Activated CD4-positive, CD25-positive, alpha-beta regulatory T cell (primary cell): ENCODE results near the gene MTHFSD.

Experiments used
- DNase-seq, 4 experiments: peaks; one replicate each; lab custom pipeline; 2025; lab: John Stamatoyannopoulos, UW

MTHFSD gene

DNA sequence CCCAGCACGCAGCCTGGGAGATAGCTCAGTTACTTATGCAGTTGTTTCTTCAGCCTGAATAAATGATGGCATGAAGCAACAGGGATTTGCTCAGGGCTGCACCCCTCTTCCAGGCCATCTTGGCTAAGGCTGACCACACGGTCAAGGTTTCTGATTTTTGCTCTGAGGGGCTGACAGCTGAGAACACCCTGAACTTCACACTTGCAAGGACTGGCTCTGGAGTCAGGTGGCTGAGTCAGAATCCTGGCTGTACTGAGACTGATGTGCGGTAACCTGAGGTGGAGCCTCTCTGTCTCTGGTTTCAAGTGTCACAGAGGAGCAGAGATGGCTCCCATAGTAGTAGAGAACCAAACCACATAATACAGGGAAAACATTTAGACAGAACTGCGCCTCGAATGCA, 4.8 kb downstream of the MTHFSD start:
- DNase-seq, result no peak

- DNase-seq, result no peak
Observed at GRCh38 chr16:86549893-86550190, 5.2 kb downstream of the MTHFSD start.

DNA sequence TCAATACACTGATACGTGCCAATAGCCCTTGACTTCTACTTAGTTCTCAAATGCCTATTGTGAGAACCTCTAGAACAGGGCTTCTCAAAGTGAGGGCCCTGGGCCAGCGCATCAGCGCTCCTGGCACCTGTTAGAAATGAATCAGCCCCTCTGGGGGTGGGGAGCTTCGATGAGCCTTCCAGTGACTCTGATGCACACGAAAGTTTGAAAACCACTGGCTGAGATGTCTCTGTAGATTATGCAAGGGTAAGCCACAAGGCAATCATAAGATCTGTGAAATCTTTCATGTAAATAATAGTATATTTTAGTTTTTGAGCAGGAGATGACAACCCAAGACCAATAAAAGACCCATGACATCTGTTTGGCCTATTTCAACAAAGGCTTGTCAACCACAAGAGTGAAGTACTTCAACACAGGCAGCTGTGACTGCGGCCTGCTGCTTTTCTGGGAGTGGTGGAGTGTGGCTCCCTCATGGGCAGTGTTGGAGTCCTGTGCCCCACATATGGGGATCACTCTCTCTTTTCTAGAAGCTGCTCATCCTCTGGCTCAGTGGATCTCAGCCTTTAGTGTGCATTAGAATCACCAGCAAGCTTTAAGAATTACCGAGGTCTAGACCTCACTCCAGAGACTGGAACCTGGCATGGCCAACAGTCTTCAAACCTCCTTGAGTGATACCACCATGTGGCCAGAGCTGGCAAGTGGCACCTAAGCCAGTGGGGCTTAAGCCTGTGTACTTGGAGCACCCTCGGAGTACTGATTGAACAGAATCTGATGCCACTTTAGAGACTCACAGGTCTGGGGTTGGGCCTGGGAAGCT, 5.8 kb downstream of the MTHFSD start:
- no peak for DNase-seq

DNA sequence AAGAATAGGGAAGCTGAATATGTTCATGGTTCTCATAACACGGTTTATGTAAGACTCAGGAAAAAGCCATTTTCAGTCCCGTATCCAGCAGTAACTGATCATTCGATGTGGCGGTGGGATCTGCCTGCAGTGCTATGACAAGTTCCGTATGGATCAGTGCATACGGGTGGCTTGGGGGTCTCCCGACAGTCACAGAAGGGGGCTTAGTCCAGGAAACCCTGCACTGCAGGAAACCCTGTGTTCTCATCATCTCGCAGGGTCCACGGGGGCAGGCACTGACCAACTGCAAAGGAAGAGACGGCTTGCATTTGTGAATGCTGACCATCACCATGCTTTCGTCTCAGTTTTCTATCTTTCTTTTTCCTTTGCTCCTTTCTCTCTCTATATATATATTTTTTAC, 7.7 kb downstream of the MTHFSD start:
- DNase-seq, result no peak

DNA sequence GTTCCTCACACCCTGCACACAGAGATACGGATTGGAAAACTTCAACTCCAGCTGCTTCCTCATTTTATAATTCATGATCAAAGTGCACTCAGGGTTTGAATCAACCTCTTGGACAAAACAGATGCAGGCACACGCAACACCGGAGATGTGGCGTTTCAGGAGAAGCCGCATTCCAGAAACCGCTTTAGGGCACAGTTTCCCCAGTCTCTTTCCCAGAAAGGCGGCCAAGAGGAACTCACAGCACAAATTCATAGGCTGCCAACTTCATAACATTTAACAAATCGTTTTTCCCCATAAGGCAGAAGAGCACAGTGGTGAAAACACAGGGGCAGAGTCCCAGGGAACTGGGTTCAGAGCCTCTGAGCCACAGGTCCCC, 8.4 kb downstream of the MTHFSD start:
- no peak for DNase-seq

DNA sequence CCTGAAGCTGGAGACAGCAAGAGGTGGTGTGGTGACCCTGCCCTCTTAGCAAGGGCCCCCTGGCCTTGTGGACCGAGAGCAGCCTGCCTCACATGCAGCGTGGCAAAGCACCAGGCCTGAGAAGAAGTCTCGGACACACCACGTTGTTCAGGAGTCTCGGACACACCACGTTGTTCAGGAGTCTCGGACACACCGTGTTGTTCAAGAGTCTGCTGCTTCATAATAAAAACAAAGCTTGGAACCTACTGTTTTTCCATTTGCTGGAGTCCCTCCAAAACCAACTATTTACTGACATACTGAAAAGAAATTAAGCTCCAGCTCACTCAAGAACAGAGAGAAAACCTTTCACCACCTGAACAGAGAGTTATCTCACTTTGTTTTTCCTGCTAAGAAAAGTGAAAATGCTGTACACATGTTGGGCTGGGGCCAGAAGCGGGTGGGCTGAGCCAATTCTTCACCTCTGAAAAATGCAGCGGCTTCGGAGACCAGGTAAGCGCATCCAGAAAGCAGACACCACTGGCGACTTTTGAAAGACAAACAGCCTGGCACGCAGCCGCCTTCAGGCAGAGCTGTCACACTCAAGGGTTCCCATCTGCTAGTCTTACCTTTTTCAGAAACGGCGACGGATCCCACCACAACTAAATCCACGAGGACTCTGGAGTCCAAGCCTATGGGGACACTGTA, 8.9 kb downstream of the MTHFSD start:
- DNase-seq, result no peak

DNA sequence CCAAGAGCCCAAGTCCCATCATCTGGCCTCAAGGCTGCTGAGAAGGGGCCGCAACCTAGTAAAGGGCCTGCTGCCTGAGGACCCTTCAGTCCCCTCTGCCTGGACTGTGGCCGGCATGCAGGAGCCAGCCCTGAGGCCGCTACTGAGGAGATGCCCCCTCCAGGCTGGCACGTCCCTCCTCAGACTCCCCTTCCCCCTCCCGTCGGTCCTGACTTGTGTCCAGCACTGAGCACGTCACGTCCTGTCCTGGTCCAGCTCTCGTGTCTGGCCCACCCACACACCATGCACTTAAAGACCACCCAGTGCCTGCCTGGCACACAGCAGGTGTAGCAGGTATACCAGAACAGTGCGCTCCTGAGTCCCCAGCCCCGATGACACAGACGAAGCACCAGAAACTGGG, 9.6 kb downstream of the MTHFSD start:
- DNase-seq, result no peak

GRCh38 chr16:86542756-86543750, 12.0 kb downstream of the MTHFSD start:
- DNase-seq, result no peak

GRCh38 chr16:86541560-86541959, 13.5 kb downstream of the MTHFSD start:
- DNase-seq, result no peak

GRCh38 chr16:86540894-86541293, 14.1 kb downstream of the MTHFSD start:
- no peak for DNase-seq

DNA sequence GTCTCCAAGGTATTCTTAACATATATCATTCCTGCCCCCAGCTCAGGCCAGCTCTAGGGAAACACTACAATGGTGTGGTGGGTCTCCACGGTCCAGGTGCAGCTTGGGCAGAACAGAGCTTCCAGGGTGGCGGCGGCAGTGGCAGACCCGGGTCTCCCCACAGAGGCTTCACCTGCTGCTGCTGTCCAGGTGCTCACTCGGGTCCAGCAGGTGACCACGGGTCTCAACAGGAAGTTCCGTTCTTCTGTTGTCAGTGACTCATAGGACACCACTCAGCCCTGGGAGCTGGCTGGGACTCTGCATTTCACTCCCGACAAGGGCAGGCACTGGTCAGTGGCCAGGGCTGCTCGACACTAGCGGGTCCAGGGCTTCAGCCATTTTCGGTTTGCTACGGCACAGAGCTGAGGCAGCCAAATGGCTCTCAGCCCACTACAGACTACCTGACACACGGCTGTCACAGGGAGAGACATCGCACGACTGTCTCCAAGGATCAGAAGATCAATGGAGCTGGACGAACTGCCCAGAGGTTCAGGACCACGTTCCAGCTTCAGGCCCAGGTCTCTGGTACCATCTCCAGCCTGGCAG, 16.7 kb downstream of the MTHFSD start:
- no peak for DNase-seq

DNA sequence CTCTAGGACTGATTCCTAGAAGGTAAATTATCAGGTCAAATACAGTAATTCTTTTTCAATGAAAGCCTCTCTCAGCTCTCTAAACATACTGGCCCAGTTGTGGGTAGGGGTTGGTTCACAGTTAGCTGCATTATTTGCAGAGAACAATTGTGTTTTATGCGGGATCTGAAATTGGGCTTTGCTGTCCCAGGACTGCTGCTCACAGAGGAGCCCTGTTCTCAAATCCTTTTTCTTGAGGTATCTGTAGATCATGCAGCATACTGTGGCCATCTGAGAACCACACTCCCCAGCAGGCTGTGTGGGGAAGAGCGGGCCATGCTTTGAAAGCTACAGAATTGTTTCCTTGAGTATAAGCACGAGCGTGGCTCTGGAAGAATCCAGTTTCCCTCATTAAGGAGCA, 17.5 kb downstream of the MTHFSD start:
- no peak for DNase-seq

- DNase-seq, result no peak
Observed at GRCh38 chr16:86536621-86537020, 18.4 kb downstream of the MTHFSD start.

DNA sequence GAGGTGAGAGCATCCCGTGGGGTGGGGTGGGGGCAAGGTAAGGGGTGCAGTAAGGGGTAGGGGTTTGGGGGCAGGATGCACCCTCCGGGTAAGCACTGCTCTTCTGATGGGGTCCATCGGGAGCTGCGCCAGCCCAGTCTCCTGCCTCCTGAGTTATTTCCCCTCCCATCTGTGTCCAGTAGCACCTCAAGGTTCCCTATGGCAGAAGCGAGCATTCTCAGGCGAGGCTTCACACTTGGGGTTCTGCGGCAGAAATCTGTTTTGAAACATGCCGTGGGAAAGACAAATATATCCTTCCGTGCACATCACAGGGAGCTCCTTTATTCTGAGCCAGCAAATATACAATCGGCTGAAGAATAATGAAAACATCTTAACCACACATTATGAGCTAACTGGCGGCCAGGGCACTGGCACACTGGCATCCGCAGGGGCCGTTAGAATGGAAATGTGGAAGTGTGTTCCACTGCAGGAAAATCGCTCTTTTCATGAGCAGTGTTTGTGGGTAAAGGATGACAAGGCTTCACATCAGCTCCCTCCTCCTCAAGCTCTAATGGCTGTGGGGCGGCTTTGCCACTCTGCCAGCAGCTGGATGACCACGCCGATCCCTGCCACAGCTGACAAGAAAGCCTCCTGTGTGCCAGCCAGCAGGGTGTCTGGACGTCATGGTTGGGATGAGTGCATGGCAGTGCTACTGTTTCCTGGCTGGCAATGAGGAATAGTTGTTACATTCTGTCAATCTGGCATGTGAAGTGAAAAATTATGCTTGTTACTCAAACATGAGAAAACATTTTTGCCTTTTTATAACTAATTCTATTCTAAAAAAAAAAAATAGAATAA, 20.0 kb downstream of the MTHFSD start:
- DNase-seq, result no peak

DNA sequence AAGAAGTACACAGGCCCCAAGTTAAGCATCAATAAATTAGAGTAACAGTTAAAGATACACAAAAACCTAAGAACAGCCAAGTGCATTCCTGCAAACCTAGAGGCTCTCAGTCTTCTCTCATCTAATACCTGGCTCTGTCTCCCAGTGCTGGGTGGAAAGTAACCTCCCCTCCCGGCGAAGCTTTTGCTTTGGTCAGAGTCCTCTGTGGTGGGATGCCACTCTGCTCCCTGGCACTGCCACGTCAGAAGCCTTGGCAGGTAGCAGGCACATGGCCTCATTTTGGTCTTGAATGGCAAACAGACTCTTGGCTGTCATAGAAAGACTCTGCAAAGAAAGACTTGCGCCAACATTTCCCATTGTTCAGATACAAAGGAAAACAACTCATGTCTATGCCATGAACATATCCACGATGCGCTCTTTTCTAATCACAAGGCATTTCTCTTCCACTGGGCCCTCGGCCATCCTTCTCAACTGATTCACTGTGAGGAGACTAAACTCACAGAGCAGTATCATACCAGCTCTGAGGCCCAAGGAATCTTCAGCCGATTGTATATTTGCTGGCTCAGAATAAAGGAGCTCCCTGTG, 21.2 kb downstream of the MTHFSD start:
- DNase-seq, result no peak

GRCh38 chr16:86533076-86533475, 22.0 kb downstream of the MTHFSD start:
- no peak for DNase-seq

- DNase-seq, result no peak
Observed at GRCh38 chr16:86532526-86532815, 22.6 kb downstream of the MTHFSD start.

DNA sequence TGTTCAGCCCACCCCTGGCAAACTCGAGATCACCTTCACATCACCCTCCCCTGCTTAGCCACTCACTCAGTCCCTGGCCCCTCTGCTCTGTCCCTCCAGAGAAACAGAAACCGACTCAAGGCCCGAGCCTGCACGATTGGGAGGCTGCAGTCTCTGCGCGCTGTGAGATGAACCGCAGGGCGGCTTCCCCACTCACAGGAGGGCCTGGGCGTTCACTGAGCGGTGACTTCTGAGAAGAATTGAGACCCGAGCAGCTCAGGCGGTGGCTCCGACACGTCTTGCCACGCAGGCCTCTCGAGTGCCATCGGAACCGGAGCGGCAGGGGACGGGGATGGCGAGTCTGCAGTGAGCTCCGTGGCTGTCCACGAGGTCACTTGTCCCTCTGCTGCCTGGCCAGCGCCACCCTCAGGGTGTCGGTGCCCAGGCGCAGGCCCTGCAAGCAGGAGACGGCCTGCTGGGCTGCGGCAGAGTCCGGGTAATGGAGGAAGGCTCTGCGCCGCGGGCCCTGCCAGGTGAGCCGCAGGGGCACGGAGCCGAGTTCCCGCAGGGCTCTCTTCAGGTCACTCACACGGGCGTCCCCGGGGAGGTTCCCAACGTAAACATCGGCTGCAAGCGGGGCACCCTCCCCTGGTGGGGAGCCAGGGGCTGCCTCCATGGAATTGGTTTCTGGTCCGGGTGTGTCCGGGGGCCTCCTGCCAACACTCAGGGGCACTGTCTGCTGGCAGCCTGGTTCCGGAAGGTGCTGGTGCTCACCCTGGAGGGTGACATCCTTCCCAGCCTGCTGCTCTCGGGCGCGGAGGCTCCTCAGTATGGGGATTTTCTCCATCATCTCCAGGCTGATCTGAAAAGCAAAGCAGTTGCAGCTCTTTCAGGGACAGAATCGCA, 23.2 kb downstream of the MTHFSD start:
- no peak for DNase-seq

- DNase-seq, result no peak
Observed at GRCh38 chr16:86531191-86531545, 23.9 kb downstream of the MTHFSD start.
